NK-92 (cell line): ENCODE data around the gene GRHL3.
"Not testable (repeated sequence)": the region's sequence is repeated elsewhere in the genome, so short reads cannot be mapped to it uniquely, and the experiment has no call there.

Experiments used
- DNase-seq: peaks from one replicate; lab custom pipeline; 2025; ENCODE audit not compliant: unreplicated experiment; lab: John Stamatoyannopoulos, UW

GRHL3 gene

DNA sequence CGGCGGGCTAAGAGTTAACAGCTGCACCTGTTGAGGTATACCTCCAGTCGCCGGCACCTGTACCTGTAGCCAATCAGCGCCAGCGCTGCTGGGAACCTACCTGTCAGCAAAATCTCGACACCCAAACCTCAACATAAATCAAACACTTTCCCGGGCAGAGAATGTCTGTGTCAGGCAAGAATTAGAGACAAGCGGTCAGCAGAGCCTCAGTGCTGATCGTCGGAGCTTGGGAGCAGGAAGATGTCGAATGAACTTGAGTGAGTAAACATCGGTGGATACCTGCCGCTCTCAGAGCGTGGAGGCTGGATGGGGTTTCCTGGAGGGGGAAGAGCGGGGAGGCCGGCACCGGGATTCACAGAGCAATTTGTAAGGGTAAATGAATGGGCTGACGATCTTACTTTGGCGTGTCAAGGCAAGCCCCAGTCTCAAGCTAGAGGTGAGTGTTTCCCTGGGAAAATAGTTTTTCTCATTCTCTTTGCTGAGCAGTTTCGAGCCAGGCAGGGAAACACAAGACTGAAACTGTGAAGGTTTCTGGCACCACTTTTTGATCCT is at the start of gene GRHL3:
GRHL3 (plus strand) TSS at position 46 of the 552 bp plus-strand sequence; CDS start at position 241, 195 bp downstream.
- DNase-seq = no peak

DNA sequence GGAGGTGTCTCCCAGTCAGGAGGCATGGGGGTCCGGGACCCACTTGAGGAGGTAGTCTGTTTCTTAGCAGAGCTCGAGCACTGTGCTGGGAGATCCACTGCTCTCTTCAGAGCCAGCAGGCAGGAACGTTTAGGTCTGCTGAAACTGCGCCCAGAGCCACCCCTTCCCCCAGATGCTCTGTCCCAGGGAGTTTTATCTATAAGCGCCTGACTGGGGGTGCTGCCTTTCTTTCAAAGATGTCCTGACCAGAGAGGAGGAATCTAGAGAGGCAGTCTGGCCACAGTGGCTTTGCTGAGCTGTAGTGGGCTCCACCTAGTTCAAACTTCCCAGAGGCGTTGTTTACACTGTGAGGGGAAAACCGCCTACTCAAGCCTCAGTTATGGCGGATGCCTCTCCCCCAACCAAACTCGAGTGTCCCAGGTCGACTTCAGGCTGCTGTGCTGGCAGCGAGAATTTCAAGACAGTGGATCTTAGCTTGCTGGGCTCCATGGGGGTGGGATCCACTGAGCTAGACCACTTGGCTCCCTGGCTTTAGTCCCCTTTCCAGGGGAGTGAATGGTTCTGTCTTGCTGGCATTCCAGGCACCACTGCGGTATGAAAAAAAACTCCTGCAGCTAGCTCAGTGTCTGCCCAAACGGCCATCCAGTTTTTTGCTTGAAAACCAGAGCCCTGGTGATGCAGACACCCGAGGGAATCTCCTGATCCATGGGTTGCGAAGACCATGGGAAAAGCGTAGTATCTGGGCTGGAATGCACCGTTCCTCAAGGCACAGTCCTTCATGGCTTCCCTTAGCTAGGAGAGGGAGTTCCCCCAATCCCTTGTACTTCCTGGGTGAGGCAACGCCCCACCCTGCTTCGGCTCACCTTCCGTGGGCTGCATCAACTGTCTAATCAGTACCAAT is 44.7 kb upstream of the GRHL3 start:
- not testable (repeated sequence) for DNase-seq

DNA sequence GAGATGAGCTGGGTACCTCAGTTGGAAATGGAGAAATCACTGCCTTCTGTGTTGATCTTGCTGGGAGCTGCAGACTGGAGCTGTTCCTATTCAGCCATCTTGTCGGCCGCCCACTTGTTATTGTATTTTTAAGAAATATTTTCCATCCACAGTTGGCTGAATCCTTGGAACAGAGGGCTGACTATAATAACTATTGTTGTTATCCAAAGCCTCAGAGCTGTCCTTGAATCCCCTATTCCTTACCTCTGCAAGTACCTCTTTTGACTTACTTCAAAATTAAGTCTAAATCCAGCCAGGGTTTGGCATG is 44.1 kb upstream of the GRHL3 start:
- no peak for DNase-seq

DNA sequence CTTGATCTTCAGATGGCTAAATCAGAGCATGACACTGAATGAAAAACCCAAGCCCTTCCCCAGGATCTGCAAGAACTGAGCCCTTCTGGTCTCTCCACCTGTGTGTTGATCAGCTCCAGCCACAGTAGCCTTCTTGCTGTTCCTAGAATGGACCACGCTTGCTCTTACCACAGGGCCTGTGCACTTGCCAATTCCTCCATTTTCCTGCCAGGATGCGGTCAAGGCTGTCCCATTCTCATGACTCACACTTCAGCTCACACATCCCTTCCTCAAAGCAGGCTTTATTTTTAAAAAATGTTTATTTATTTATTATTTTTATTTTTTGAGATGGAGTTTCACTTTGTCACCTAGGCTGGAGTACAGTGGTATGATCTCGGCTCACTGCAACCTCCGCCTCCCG is 43.6 kb upstream of the GRHL3 start:
- DNase-seq = no peak

DNA sequence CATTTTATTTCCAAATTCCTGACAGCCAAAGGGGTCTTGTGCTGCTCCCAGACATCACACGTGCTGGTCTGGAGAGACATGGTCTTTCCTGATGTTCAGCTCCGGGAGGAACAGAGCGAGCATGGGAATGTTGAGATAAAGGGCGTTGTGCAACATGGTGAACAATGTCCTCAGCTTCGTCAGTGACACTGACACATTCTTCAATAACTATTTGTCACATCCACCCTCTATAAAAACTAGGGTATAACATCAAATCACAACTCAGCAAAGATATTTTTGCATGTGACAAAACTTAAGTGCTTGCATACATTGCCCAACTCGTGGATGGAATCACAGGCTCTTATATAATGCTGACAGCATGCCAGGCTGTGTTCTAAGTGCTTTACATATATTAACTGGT is 42.4 kb upstream of the GRHL3 start:
- DNase-seq = no peak

DNA sequence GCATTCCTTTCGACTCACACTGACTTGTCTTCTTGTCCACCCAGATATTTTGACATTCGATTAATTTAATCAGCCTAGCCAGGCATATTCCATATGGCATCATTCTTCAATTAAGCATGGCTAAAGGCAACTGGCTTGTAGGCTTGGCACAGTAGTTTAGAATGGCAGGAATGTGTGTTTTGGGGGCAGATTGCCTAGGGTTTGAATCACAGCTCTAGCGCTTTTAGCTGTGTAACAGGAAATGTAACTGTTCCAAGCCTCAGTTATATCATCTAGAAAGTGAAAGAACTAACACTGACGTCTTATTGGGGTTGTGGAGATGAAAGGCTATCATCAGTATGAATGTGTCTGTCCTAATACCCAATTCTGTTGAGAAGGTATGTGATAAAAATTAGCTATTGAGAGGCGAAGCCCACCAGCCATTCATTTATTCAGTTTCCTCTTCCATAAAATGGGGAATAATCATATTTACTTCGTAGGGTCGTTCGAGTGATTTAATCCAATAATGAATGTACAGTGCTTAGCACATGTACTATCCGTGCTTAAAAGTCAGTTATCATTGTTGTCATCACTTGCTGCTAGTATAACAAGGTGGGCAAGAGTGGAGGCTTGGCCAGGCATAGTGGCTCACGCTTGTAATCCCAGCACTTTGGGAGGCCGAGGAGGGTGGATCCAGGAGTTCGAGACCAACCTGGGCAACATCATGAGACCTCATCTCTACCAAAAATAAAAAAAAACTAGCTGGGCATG is 41.6 kb upstream of the GRHL3 start:
- no peak for DNase-seq

DNA sequence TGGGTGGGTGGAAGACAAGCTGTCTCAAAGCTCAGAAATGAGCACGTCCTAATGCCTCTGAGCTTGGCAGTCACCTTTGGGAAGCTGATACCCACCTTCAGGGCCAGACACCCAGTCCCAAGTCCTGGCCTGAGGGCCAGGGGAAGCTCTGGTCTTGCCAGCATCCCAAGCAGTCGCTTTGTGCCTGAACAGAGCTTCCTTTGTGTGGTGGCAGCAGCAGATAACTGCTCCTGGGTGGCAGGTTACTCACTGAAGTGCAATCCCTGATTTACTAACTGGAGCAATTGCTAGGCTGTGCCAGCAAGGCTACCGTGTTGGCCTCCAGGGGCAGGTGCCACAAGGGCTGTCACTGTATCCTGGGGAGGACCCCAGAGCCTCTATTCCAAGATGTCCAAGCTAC is 40.4 kb upstream of the GRHL3 start:
- DNase-seq = no peak

DNA sequence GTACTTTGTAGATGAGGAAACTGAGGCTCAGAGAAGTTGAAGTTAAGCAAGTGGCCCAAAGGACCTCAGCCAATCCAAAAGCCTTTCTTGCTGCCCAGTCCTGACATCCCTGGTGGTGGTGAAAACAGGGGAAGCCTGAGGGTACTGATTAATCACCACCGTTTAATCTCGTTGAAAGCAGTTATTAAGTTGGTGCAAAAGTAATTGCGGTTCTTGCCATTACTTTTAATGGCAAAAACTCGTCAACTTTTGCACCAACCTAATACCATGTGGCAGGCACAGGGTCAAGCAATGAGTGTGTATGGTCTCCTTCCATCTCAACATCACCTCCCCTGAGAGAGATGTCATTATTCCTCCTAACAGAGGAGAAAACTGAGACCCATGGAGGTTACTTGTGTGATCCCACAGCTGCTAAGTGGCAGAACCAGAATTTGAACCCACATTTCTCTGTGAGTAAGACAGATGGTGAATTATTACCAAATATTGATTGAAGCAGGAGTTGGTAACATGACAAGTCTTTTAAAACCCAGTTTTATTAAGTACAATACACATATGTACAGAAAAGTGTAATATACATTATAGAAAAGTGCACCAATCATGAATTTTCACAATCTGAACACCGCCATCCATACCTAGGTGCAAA is 39.4 kb upstream of the GRHL3 start:
- no peak for DNase-seq

DNA sequence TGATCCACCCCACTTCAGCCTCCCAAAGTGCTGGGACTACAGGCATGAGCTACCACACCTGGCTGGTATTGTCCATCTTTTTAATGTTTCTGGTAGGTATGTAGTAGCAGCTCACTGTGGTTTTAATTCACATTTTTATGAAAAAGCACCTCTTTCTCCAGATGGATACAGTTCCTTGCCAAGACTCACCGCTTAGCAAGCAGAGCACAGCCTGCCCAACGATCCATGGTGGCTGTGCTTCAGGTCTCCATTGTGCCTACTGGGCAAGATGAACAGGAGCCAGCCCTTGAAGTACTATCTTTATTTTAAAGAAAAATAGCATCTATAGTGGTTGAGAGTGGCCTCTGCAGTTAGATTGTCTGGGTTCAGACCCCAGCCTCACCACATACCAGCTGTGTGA is 37.6 kb upstream of the GRHL3 start:
- no peak for DNase-seq

DNA sequence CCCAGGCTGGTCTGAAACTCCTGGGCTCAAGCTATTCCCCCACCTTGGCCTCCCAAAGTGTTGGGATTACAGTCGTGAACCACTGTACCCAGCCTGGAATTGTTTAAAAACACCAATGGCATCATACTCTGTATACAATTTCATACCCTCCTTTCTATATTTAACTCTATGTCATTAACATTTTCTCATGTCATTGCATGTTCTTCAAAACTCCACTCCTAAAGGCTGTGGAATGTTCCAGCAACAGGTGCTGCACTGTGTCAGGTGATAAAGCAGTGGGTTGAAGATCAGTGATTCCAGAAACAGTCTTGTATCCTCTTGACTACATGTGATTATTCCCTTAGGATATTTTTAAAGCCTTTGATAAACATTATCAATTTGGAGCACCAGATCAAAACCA is 36.7 kb upstream of the GRHL3 start:
- no peak for DNase-seq

DNA sequence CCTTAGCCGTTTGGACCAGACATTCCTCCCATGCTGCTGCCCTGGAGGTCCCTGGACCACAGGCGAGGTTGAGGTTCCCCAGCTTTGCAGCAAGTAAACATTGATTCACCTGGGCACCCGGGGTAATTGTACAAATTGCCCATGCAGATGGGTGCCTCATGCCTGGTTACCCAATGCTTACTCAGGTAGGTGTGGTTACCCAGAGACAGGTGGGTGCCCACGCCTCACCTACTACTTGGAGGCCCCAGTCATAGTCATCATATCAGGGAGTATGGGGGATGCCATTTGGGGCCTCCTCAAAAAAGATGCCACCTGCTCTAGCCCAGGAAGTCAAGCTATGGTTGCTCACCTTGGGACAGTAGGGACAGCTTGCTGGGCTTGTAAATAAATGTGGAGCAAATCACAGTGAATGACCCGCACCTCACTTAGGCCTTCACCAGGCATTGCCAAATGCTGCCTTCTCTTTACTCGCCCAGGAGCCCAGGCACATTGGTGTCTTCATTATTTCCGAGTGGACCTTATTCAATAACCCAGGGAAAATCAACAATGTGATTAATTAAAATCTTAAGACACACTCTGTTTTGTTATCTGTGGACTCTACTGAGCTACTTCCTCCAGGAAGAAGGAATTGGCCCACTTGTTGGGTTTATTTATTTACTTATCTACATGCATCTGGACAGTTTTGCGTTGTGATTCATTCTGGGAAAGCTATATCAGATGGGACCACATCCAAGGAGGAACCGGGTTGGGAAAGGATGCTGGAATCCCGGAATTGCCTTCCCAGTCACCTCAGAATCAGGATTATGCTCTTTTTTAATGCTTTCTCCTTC is 35.6 kb upstream of the GRHL3 start:
- DNase-seq = no peak

DNA sequence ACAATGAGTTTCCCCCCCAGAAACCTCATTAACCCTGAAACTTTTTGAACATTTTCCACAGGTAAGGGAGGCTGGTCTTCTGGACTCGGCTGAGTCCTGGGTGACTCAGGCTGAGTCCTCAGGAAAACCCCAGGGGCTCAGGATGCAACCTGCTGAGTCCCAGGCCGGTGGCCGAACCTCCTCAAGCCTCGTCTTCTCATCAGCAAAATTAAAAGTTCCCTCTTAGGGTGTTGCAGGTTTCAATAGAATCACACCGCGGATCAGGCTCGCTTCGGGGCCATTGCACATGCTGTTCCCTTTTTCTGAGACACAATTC is 35.0 kb upstream of the GRHL3 start:
- no peak for DNase-seq

DNA sequence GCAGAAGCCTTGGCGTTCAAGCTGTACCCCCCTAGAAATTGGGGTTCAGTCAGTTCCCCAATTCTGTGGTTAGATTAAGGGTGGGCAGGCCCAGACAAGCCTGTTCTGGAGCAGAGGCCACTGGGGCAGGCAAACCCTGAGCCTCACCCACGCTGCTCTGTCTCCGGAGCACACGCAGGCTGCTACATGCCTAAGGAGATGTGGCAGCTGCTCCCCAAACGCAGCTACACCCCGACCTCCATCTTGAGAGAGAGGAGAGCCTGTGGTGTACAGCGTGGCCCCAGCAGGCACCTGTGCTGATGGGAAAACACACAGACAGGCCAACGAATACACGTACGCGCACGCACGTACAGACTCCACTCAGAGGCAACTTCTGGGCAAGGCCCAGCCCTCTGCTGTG is 33.9 kb upstream of the GRHL3 start:
- DNase-seq = no peak

DNA sequence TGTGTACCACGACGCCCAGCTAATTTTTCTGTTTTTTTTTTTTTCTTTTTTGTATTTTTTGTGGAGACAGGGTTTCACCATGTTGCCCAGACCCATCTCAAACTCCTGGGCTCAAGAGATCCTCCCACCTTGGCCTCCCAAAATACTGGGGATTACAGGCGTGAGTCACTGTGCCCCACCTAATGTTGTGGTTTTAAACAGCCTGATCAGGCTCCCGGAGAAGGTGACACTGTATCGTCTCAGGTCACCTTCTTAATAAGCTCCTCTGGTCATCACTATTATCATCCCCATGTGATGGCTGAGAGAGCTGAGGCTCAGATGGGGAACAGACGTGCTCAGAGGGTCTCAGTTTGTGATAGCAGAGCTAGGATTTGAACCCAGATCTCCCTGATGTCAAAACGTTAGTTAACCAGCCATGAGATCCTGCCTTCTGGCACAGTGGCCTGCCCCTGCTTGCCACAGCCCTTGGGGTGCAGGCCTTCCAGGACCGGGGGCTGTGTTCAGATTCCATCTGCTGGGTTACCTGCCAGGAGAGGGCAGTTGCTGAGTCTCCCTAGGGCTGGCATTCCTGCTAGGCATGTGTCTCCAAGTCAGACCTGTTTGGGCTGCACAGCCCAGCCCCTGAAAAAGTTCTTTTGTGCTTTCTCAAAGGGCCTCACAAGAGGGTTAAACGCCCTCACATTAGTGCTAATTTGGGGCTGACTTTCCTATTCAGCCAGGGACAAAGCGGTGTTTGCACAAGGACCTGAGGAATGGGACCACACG is 32.7 kb upstream of the GRHL3 start:
- no peak for DNase-seq

DNA sequence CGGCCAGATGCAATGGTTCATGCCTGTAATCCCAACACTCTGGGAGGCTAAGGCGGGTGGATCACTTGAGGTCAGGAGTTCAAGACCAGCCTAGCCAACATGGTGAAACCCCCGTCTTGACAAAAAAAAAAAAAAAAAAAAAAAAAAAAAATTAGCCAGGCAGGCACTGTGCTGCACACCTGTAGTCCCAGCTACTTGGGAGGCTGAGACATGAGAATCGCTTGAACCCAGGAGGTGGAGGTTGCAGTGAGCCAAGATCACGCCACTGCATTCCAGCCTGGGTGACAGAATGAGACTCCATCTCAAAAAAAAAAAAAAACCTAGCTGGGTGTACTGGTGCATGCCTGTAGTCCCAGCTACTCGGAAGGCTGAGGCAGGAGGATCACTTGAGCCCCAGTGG is 31.4 kb upstream of the GRHL3 start:
- not testable (repeated sequence) for DNase-seq

DNA sequence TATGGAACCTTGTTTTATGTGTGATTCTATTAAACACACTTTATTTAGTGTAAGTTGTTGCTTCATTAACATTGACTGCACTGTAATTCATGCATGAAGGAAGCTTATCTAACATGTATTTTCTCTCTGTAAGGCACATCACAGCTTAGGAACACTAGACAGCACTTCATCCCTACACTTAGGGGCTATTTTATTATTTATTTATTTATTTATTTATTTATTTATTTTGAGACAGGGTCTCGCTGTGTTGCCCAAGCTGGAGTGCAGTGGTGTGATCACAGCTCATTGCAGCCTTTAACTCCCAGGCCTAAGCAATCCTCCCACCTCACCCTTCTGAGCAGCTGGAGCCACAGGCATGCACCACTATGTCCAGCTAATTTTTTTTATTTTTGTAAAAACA is 30.7 kb upstream of the GRHL3 start:
- no peak for DNase-seq

DNA sequence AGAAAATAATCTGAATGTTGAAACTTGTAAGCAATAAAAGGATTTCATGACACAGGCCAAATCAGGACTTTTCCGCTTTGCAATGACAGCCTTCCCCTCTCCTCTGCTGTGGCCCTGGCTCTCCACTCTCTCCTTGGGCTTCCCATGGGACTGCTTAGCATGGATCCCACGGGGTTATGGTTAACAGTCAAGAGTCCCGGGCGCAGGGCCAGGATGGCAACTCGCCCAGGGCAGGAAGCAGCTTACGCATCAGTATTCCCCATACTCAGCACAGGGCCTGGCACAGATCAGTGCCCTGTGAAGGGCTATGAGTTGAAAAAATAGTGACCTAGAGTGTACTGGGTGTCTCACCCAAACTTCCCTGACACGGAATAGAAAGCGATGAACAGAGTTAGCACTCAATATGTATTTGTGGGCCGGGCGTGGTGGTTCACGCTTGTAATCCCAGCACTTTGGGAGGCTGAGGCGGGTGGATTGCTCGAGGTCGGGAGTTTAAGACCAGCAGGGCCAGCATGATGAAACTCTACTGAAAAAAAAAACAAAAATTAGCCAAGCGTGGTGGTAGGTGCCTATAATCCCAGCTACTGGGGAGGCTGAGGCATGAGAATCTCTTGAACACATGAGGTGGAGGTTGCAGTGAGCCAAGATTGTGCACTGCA is 29.1 kb upstream of the GRHL3 start:
- DNase-seq = no peak

DNA sequence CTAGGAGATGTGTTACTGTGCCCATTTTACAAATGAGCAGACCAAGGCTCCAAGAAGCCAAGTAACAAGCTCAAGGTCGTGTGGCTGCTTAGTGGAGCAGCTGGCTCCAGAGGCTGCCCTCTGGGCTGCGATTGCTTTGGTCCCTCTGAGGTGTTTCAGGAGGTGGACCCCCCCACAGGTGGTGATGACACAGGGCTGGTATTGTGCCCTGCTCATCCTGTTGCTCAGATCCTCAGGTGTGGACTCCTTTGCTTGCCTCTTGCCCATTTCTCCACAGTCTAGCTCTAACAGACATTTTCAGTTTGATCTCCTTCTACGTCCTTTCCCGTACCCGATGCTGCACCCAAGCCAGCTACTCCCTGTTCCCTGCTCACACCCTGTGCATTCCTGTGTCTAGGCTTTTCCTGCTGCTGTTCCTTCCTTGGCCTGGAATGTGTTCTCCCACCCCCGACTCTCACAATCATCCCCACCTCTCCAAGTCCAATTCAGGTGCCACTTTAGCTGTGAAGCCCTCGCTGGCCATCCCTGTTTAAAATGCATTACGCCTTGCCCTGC is 28.1 kb upstream of the GRHL3 start:
- DNase-seq = no peak

DNA sequence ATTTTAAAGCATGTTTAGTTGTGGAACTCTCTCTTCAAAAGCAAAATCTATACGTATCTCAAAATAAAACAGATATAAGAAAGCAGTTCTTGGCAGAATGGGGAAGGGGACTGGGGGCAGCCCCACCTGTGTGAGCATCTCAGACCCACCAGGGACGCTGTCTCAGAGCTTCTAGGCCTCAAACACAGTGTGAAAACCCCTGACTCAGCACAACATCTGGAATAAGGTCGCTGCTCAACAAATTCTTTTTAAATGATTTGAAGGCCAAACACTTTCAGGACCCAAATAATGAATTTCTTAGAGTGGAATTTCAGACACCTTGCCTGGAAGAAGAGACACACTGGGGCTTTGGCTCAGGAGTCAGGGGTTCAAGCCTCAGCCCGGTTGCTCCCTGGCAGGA is 27.1 kb upstream of the GRHL3 start:
- DNase-seq = no peak
